Measurements from ENCODE around the gene GRAP2. TPM values are rescaled to one million over a fixed set of nuclear protein-coding genes. Genes with fewer than 3 reads are reported as not detected.

Gene GRAP2
- total and polyA plus RNA-seq, 2 experiments from 2014 or later, result 0.42 TPM; not detected in 1

DNA sequence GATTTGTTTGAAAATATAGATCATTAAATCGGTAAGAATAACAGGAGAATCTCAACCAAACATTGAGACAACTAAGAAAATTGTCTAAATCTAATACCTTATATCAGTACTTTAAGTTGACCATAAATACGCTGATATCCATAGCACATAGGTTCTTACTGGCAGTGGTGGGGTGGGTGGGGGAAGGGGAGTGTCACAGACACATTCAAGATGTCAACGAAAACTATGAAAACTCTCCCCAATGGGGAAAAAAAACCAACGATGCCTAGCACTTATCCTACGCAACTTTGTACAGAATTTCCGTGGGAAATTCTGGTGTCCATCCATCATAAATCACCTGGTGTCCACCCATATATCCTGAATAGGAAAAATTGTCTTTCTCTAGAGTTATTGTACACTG, 6.2 kb downstream of the GRAP2 start (continued):
- TF ChIP-seq ZNF462 (CRISPR knock-in tag; IDR thresholded peaks at IDR 0.05) (no peak), ZNF331 (CRISPR knock-in tag; IDR thresholded peaks at IDR 0.05; ENCODE audit: low read depth) (no peak), ETS1 (IDR thresholded peaks at IDR 0.05) (no peak), EZH2 (IDR thresholded peaks at IDR 0.05; ENCODE audit: low read depth, unreplicated experiment) (no peak)
- TF ChIP-seq, protein P1, sequence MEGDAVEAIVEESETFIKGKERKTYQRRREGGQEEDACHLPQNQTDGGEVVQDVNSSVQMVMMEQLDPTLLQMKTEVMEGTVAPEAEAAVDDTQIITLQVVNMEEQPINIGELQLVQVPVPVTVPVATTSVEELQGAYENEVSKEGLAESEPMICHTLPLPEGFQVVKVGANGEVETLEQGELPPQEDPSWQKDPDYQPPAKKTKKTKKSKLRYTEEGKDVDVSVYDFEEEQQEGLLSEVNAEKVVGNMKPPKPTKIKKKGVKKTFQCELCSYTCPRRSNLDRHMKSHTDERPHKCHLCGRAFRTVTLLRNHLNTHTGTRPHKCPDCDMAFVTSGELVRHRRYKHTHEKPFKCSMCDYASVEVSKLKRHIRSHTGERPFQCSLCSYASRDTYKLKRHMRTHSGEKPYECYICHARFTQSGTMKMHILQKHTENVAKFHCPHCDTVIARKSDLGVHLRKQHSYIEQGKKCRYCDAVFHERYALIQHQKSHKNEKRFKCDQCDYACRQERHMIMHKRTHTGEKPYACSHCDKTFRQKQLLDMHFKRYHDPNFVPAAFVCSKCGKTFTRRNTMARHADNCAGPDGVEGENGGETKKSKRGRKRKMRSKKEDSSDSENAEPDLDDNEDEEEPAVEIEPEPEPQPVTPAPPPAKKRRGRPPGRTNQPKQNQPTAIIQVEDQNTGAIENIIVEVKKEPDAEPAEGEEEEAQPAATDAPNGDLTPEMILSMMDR (conservative IDR thresholded peaks at IDR 0.05; ENCODE audit: low read depth in 2 of 2), result no peak

DNA sequence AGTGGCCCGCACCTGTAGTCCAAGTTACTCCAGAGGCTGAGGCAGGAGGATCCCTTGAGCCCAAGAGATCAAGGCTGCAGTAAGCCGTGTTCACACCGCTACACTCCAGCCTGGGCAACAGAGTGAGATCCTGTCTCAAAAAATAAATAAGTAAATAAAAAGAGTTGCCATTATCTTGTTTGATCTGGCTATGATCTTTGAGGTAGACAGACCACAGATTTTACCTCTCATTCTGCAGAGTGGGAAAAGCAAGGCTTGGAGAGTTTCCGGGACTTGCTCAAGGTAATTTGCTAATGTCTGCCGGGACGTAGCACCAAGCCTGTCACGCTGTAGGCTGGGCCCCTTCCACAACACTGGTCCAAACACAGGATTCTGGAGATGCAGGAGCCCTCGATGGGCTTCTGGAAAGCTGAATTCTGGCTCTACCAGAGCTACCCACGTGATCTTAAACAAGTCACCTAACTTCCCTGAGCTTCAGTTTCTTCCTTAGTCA, 6.8 kb downstream of the GRAP2 start:
- Mint-ChIP-seq H3K36me3 (ENCODE audit: low read depth) (no peaks in the 10 kb centered on the region), H3K4me3 (no peak overlapping the region), H3K4me1 (peaks cover 16% of the 10 kb centered on the region; the same call in 2 of the 3 replicates), H3K9me3 (no peaks in the 10 kb centered on the region), H3K27ac (no peak overlapping the region), H3K27me3 (ENCODE audit: insufficient read depth, low read depth, poor library complexity) (peaks cover 2% of the 10 kb centered on the region)
- Histone ChIP-seq H3K27ac (ENCODE audit: low read depth) (no peak overlapping the region), H3K4me3 (no peak overlapping the region), H3K27me3 (ENCODE audit: insufficient read depth) (no peaks in the 10 kb centered on the region), H4K20me1 (replicated peaks; ENCODE audit: insufficient read depth) (no peaks in the 10 kb centered on the region), H2AFZ (no peak overlapping the region), H3K9me2 (ENCODE audit: insufficient read depth) (no peaks in the 10 kb centered on the region), H3K36me3 (ENCODE audit: insufficient read depth) (no peaks in the 10 kb centered on the region), H3F3A (replicated peaks; ENCODE audit: low read depth) (no peaks in the 10 kb centered on the region), H3K4me1 (ENCODE audit: insufficient read depth) (peaks cover 6% of the 10 kb centered on the region; the same call in 1 of the 2 replicates), H3K4me2 (no peak overlapping the region), H3K79me2 (replicated peaks; ENCODE audit: insufficient read depth) (no peaks in the 10 kb centered on the region)
- DNase-seq (ENCODE audit: low spot score) (no peak), ATAC-seq (no peak)
- no peak for TF ChIP-seq POLR2AphosphoS5 (IDR thresholded peaks at IDR 0.05; ENCODE audit: low read depth)
- TF ChIP-seq, protein P2, sequence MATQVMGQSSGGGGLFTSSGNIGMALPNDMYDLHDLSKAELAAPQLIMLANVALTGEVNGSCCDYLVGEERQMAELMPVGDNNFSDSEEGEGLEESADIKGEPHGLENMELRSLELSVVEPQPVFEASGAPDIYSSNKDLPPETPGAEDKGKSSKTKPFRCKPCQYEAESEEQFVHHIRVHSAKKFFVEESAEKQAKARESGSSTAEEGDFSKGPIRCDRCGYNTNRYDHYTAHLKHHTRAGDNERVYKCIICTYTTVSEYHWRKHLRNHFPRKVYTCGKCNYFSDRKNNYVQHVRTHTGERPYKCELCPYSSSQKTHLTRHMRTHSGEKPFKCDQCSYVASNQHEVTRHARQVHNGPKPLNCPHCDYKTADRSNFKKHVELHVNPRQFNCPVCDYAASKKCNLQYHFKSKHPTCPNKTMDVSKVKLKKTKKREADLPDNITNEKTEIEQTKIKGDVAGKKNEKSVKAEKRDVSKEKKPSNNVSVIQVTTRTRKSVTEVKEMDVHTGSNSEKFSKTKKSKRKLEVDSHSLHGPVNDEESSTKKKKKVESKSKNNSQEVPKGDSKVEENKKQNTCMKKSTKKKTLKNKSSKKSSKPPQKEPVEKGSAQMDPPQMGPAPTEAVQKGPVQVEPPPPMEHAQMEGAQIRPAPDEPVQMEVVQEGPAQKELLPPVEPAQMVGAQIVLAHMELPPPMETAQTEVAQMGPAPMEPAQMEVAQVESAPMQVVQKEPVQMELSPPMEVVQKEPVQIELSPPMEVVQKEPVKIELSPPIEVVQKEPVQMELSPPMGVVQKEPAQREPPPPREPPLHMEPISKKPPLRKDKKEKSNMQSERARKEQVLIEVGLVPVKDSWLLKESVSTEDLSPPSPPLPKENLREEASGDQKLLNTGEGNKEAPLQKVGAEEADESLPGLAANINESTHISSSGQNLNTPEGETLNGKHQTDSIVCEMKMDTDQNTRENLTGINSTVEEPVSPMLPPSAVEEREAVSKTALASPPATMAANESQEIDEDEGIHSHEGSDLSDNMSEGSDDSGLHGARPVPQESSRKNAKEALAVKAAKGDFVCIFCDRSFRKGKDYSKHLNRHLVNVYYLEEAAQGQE (IDR thresholded peaks at IDR 0.05; ENCODE audit: unreplicated experiment), result no peak
- TF ChIP-seq, protein P1 (conservative IDR thresholded peaks at IDR 0.05; ENCODE audit: low read depth in 2 of 2), result no peak
